GM18511 (cell line): ENCODE measurements around the gene MRPL14.
A peak's percentile ranks its signal among the peaks of the same experiment; 100 is the strongest.
"Not testable (repeated sequence)": the region's sequence is repeated elsewhere in the genome, so short reads cannot be mapped to it uniquely, and the experiment has no call there.

Experiments used
- ATAC-seq: cut with Tn5 transposase; IDR thresholded peaks from one replicate; pipeline ENCODE4 v1.9.1; 2021; ENCODE audit warnings: mild to moderate bottlenecking, moderate library complexity; ENCODE audit not compliant: unreplicated experiment

MRPL14 gene

DNA sequence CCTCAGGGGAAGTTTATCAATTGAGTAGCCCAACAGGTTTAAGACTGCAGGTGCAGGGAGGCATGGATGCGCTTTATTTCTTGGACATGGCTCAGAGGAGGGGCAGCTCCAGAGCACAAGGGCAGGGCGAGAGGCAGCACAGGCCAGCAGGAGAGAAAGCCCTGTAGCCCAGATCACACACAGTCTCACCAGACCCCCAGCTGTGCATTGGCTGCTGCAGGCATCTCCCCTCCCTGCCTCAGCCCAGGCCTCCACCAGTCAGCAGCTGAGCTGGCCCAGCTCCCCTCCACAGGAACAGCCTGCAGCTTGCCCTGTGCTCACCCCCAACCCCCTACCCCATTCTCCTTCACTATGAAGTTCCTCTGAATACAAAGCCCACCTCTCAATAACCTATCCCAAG, 24.7 kb downstream of the MRPL14 start:
- no peak for ATAC-seq

DNA sequence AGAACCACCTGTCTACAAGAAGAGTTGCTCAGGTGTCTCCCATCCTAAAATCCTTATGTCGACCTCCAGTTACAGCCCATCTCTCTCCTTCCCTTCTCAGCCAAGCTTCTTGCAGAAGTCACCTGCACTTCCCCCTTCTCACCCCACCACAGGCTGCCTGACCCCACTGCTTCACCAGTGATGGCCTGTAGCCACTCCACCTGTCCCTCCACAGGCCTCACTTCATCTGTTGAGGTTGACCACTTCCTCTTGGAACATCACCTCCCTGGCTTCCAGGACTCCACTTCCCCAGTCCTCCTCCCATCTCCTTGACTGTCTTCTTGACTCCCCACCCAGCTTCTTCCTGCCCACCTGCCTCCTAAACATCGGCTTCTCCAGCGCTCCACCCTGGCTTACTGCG, 25.4 kb downstream of the MRPL14 start:
- no peak for ATAC-seq

DNA sequence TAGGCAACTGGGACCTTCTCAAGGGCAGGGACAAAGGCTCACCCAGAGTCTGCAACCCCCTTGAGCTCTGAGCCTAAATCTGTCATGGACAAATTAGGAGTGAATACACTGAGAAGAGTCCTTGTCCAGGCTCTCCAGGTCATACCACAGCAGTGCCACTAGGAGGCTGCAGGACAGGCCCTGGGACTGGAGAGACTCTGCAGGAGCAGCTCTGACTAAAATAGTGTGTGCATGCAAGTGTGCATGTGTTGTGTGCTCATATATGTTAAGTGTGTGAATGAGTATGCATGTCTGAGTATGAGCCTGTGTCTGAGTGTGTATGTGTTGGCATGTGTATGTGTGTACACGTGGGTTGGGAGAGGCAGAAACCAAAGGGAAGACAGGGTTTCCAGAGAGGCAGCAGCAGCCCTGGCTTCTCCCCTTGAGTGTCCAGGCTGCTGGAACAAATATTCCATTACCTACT, 27.1 kb downstream of the MRPL14 start:
- ATAC-seq, result no peak

DNA sequence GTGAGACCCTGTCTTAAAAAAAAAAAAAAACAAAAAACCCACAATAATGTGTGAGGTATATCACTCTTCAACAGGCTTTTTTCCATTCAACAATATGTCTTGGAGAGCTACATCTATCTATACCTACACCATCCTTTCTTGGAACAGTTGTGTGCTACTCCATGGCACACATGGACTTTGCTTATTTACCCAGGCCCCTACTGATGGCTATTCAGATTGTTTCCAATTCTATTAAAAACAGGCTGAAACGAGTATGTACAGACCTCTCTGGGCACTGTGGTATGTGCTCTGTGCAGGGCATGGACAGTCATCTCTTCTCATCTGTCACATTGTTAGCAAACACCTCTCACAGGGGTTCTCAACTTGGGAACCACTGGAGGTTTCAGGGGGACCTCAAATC, 28.1 kb downstream of the MRPL14 start:
- ATAC-seq, result no peak

DNA sequence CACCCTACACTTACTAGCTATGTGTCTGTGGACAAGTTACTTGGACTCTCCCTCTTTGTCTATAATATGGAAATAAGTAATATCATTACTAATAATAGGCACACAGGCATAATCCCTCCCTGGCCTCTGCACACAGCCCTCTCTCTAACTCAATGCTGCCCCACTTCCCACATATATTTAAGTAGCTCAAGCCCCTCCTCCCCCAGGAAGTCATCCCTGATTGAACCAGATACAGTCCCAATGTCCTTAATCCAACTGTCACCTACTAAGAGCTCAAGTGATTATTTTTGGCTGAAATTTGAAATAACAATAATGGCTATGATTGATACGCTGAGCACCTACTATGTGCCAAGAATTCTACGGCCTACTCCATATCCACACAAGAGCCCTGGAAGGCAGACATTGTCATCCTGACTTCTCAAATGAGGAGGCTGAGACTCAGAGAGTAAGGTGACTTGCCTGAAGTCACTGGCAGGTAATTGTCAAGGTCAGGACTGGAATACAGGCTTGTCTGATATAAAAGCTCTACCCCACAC, 29.4 kb downstream of the MRPL14 start:
- no peak for ATAC-seq

DNA sequence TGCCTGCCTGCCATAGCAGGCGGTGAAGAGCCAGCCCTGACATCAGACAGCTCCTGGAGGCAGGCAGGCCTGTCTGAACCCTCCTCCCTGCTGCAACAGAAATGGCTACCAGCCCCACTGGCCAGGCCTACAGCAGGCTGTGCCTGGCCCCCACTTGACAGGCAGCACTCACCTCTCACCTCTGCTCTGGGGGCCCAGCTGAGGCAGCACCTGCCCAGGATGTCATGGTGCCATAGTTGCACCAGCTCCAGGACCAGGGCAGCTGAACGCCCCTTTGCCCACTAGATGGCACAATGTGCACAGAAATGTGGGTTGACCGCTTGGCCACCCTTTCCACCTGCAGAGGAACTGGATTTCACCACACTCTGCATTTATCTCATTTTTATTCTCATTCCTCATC, 30.6 kb downstream of the MRPL14 start:
- peak; percentile 75 for ATAC-seq

DNA sequence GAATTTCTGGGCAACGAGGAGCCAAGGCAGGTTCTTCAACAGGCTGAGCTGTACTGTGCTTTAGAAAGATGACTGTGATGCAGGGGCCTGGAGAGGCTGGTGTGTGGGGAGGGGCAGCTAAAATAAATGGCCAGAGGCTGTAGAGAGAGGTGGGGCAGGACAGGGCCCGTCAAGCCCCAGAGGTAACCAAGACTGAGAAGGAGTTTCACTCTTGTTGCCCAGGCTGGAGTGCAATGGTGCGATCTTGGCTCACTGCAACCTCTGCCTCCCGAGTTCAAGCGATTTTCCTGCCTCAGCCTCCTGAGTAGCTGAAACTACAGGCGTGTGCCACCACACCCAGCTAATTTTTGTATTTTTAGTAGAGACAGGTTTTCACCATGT, 32.0 kb downstream of the MRPL14 start:
- not testable (repeated sequence) for ATAC-seq

DNA sequence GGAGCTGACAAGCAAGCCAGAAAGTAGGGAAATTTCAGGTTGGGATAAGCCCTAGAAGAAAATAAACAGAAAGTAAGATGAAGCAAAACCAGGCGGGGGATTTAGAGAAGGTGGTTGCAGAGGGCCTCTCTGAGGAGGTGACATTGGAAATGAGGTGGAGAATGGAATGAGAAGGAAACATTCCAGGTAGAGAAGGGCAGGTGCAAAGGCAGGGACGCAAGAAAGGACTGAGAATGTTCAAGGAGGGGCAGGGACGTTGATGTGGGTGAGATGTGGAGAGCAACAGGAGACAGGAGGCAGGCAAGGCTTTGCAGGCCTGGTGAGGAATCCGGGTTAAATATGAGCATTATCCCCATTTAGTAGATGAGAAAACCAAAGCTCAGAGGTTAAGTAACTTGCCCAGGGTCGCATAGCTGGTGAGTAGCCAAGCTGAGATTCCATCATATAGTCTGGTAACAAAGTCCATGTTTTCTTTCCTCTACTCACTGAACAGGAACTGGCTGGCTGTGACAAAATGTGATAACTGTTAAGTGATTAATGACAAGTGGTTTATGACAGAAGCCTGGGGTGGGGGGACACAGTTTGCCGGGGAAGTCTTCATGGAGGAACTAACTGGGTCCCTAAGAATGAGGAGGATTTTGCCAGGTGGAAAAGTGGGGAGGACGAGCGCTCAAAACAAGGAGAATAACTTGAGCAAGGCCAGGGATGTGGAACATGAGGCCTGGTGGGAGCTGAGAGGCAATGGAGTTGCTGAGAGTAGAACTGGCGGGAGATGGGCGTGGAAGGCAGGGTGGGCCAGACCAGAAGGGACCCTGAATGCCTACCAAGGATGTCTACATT, 32.6 kb downstream of the MRPL14 start:
- no peak for ATAC-seq

DNA sequence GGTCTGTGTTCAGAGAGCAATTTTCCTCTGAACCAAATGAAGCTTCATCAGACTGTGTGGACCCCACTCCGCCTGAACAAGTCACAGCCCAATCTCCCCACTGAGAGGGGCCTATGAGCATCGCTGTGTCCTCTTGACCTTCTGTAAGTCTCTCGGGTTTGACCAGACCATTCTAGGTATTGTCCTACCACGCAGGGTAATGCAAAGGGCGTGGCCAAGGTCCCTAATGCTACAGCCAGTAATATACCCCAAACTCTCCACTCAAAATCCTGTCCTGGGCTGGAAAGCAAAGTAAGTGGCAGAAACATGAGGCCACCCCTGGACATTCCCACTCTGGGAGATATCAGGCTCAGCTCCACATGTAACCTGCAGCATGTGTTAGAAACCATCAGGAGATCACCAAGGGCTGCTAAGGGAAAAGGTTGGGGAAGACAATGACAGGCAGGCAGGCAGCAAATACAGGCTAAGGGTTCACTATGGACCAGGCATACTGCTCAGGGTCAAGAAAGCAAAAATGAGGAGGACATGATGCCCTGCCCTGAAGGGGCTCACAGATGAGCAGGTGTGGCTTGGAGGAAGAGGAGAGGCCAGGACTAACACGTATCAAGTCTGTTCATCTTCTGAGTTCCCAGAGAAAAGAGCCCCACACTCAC, 33.4 kb downstream of the MRPL14 start:
- ATAC-seq, result no peak

DNA sequence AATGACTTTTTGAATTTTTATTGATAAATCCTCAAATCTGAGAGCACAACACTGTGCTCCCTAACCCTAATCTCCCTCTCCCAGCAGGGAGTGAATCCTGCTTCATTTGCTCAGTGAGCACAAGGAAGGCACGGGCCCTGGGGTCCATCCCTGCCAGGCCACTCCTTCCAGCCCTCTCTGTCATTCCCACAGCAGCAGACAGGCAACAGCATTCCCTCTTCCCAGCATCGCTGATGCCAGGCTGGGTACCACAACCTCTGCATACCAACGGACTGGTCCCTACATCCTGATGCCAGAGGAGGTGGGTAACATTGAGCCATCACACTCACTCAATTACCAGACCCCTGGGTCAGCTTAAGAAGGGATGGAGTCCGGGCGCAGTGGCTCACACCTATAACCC, 34.2 kb downstream of the MRPL14 start:
- no peak for ATAC-seq

DNA sequence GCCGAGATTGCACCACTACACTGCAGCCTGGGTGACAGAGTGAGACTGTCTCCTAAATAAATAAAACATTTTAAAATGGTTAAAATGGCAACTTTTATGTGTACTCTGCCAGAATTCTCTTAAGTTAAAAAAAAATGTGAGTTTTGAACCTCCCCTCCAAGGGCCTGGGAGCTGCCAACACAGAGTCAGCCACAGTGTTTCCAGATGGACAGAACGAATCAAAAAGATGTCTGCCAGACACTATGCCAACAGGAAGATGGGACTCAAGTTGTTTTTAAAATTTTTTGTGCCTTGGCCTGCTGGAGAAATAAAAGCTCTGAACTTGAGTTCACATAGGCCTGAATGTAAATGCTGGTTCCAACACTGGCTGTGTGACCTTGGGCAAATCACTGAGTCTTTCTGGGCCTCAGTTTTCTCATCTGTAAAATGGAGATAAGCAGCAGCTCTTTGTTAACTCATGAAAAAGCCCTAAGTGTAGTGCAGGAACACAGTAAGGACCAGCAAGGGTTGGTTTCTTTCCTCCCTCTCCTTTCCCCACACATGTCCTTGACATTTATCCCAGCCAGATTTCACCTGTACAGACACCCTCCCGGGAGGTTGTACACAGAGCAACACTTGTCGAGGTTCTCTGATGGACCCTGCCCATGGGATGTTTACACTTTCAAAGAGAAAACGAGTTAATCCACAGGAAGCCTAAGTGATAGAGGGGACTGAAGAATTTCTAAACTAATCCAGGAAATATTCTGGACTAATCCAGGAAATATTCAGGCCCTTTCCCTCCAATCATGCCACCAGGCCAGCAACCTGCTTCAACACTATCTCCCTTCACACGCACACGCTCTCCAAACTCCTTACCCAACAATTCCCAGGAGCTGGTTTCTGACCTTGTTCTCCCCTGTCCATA, 35.0 kb downstream of the MRPL14 start:
- ATAC-seq, result no peak

DNA sequence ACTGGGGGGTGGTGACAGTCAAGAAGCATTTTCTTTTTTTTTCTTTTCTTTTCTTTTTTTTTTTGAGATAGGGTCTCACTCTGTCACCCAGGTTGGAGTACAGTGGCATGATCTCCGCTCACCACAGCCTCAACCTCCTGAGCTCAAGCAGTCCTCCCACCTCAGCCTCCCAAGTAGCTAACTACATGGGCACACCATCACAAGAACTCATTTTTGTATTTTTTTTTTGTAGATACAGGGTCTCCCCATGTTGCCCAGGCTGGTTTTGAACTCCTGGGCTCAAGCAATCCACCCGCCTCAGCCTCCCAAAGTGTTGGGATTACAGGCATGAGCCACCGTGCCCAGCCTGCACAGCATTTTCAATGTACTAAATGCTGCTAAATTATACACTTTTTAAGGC, 35.9 kb downstream of the MRPL14 start:
- not testable (repeated sequence) for ATAC-seq

DNA sequence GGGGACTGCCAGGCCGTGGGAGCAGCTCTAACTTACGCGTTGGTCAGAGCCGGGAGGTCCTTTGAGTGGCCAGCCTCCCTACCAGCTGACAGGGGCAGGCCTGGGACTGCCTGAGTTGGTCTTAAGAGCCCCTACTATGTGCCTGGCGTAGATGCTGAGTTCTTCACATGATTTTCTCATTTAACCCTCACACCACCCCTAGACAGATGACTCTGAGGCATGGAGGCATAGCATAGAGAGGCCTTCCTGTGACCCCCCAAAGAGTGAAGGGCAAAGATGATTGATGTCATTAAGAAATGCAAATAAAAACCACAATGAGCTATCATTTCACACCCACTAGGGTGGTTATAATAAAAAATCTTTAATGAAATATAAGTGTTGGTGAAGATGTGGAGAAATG, 36.8 kb downstream of the MRPL14 start:
- no peak for ATAC-seq

DNA sequence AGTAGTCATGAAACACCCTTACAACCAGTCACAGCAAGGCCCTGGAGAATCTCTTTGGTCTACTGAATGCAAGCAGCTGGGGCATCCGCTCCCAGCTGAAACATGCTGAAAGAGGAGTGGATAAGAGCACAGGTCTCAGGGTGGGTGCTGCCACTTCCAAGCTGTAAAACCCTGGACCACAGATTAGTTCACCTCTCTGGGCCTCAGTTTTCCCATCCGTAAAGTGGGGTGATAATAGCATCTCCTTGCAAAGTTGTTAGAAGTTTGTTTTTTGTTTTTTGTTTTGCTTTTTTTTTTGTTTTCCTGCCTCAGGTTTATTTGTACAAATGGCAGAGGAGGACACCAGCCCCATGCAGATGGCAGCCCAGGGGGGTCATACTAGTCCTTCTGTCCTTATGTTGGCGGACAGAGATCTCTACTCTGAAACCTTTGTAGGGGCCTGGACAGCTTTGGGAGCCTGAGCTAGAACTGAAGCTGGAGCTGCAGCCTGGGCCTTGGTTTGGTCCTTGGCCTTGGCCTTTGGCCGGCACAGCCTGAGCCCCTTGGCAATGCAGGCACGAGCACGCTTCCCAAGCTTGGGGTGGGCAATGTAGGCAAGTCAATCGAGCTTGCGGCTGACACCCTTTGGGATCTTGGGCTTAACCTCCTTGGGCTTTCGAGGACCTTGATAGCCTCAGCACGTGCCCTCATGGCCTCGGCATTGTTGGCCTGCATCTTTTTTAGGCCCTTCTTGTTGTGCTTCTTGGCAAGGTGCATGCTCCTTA, 38.2 kb downstream of the MRPL14 start:
- no peak for ATAC-seq

DNA sequence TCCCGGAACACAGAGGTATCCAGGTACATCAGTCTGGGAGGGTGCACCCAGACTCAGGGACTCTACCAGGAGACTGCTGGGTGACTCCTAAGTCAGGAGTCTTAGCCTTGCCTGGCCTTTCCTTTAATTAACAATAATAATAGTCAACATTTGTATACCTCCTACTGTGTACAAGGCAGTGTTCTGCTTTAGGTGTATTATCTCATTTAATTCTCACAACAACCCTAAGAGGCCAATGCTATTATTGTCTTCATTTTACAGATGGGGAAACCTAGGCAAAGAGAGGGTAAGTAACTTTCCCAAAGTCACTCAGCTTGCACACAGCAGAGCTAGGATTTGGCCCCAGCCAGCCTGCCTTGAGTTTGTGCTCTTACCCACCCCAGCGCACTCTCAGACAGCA, 39.6 kb downstream of the MRPL14 start:
- ATAC-seq, result no peak

DNA sequence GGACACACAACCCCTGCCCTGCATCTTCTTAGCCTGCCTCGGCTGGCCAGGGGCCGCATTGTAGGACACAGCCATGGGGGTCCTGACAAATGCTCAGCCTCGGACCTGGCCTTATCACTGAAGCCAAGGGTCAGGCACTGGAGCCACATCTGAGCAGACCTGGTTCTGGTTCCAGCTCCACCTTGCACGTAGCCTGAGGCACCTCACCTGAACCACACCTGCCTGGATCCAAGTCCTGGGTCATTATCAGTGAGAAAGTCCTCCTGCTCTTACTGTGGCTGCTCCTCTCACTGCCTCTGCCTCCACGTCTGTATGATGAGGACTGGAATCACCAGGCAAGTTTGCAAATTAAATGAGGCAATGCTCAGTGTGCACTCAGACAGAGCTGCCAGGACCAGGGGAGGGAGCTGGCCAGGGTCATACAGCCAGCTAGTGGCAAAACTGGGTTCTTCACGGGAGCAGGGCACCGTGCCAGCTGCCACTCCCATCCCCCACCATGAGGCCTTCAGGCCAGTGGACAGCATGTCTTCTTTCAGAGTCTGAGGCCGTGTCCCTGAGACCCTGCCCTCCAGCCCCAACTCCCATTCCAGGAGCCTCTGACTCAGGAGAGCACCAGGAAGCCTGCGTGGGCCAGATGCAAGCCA, 40.2 kb downstream of the MRPL14 start:
- ATAC-seq, result no peak

DNA sequence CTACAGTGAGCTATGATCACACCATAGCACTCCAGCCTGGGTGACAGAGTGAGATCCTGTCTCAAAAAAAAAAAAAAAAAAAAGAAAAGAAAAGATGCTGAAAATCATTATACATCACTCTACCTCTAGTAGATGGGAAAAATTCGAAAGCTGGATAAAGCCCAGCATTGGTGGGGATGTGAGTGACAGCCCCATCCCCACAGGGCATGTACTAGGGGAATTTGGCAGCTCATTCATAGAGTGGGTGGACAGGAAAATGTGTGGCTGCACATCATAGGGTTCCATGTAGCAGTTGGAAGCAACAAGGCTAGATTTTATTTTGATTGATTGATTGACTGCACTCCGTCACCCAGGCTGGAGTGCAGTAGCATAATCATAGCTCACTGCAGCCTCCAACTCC, 42.0 kb downstream of the MRPL14 start:
- ATAC-seq, result no peak

DNA sequence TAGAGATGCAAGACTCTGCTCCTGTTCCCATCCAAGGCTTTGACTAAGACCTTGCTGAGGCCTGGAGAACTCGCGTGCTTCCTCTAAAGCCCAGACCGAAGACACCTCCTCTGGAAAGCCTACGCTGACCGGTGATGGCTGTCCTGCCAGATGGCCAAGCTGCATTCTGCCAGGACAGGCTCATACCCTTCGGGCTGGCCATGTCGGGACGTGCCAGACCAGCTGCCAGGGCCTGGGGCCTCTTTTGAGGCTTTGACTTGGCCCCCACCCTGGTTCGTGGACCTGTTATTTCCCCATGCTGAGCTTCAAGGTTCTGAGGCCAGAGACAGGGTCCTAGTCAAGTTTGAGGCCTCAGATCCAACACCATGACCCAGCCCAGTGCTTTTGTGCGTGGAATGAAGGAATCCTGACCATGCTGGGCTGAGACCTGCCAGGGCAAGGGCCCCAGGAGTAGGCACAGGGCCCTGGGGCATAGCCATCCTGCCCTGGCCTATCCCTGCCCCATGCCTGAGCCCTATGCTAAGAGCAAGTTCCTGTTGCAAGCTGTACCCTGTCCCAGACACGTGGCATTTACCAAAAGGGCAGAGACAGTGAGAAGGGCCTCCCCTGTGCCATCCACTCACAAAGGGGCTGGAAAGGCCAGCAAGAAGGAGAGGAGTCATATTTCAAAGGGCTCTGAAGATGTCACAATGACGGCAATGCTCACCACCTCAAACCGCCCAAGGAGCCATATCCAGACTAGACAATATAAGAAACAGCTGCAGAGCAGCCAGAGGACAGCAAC, 42.8 kb downstream of the MRPL14 start:
- no peak for ATAC-seq

DNA sequence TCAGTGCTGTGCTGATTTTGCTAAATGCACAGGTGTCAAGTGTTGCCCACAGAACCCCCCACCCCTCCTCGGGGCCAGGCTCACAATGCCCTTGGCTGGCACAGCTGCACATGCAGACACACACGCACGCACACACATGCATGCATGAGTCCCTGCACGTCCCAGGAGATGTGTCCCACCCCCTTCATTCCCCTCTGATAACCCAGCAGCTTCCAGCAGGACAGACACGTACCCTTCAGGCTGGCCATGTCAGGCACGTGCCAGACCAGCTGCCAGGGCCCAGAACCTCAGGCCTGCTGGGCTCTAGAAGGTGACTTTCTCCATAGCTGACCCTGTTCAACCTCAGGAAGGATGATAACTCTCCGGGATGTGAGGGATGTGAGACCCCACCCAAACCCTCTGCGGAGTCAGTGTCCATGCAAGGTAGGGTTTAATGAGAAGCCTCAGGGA, 44.4 kb downstream of the MRPL14 start:
- ATAC-seq, result no peak
